ENCODE measurements around the gene TCF3.

The TCF3 gene

DNA sequence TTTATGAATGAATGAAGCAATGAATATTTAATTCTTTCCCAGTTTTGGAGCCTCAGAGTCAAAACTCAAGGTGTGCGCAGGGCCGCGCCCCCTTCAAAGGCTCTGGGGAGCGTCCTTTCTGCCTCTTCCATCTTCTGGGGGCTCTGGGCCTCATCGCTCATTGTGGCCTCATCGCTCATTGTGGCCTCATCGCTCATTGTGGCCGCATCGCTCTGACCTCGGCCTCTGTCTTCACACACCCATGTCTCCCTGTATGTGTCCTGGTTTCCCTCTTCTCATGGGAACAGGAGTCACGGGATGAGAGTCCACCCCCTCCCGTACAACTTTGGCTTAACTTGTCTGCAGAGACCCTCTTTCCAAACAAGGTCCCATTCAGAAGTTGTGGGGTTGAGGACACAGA, 81.1 kb downstream of the TCF3 start:
- Mint-ChIP-seq H3K27ac (no peak overlapping the region), H3K4me1 (ENCODE audit: low read depth) (no peaks in the 10 kb centered on the region), H3K4me3 (no peak overlapping the region), H3K27me3 (peaks cover 6% of the 10 kb centered on the region), H3K9me3 (no peaks in the 10 kb centered on the region), H3K36me3 (ENCODE audit: low read depth) (peaks cover 6% of the 10 kb centered on the region)
- no peak for DNase-seq

GRCh38 chr19:1570836-1571235, 81.6 kb downstream of the TCF3 start:
- Mint-ChIP-seq H3K9me3 (no peaks in the 10 kb centered on the region), H3K27ac (no peak overlapping the region), H3K36me3 (ENCODE audit: low read depth) (peaks cover 2% of the 10 kb centered on the region), H3K4me3 (no peak overlapping the region), H3K27me3 (peaks cover 6% of the 10 kb centered on the region), H3K4me1 (ENCODE audit: low read depth) (no peaks in the 10 kb centered on the region)
- no peak for DNase-seq

GRCh38 chr19:1569997-1570396, 82.4 kb downstream of the TCF3 start:
- no peak for DNase-seq
- H3K4me1 Mint-ChIP-seq (ENCODE audit: low read depth): no peaks in the 10 kb centered on the region
- H3K27me3 Mint-ChIP-seq: peaks cover 6% of the 10 kb centered on the region
- H3K4me3 Mint-ChIP-seq: no peak overlapping the region
- H3K27ac Mint-ChIP-seq: no peak overlapping the region
- no peaks in the 10 kb centered on the region for H3K9me3 Mint-ChIP-seq
- H3K36me3 Mint-ChIP-seq (ENCODE audit: low read depth): no peaks in the 10 kb centered on the region

- no peaks in the 10 kb centered on the region for H3K36me3 Mint-ChIP-seq (ENCODE audit: low read depth)
- H3K27ac Mint-ChIP-seq: no peak within 1 kb of the TSS
- peak within 1 kb of the TSS; percentile 56 for H3K4me3 Mint-ChIP-seq
- peaks cover 6% of the 10 kb centered on the region for H3K27me3 Mint-ChIP-seq
- H3K9me3 Mint-ChIP-seq: no peaks in the 10 kb centered on the region
- H3K4me1 Mint-ChIP-seq (ENCODE audit: low read depth): no peaks in the 10 kb centered on the region
- DNase-seq: peak; percentile 85
Observed at GRCh38 chr19:1568320-1569019, 83.9 kb downstream of the TCF3 start, which contains the start of gene MEX3D. TSS of gene MEX3D (minus strand) at chr19:1568325. CDS start at chr19:1568058, 267 bp downstream.

DNA sequence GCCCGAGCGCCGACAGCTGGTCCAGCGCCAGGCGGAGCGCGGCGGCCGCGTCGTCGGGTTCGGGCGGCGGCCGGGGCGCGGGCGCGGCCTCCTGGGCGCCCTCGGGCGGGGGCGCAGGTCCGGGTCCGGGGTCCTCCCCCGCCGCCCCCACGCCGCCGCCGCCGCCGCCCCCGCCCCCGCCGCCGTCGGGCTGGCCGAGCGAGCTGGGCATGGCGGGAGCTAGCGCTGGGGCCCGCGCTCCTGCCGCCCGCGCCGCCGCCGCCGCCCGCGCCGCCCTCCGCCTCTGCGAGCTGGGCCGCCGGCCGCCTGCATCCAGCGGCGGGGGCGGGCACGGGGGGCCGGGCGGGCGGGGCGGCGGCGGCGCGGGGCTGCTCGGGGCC, 84.6 kb downstream of the TCF3 start:
- no peaks in the 10 kb centered on the region for H3K36me3 Mint-ChIP-seq (ENCODE audit: low read depth)
- peaks cover 6% of the 10 kb centered on the region for H3K27me3 Mint-ChIP-seq
- DNase-seq: no peak
- H3K4me1 Mint-ChIP-seq (ENCODE audit: low read depth): no peaks in the 10 kb centered on the region
- H3K27ac Mint-ChIP-seq: no peak overlapping the region
- no peak overlapping the region for H3K4me3 Mint-ChIP-seq
- no peaks in the 10 kb centered on the region for H3K9me3 Mint-ChIP-seq

GRCh38 chr19:1567116-1567847, 85.1 kb downstream of the TCF3 start:
- peaks cover 6% of the 10 kb centered on the region for H3K27me3 Mint-ChIP-seq
- no peaks in the 10 kb centered on the region for H3K4me1 Mint-ChIP-seq (ENCODE audit: low read depth)
- DNase-seq: no peak
- H3K4me3 Mint-ChIP-seq: peak overlapping the region; percentile 56
- H3K36me3 Mint-ChIP-seq (ENCODE audit: low read depth): no peaks in the 10 kb centered on the region
- no peaks in the 10 kb centered on the region for H3K9me3 Mint-ChIP-seq
- no peak overlapping the region for H3K27ac Mint-ChIP-seq

- no peaks in the 10 kb centered on the region for H3K9me3 Mint-ChIP-seq
- no peak overlapping the region for H3K27ac Mint-ChIP-seq
- H3K27me3 Mint-ChIP-seq: peaks cover 6% of the 10 kb centered on the region
- no peaks in the 10 kb centered on the region for H3K4me1 Mint-ChIP-seq (ENCODE audit: low read depth)
- peak overlapping the region; percentile 12 for H3K4me3 Mint-ChIP-seq
- DNase-seq: no peak
- H3K36me3 Mint-ChIP-seq (ENCODE audit: low read depth): no peaks in the 10 kb centered on the region
Observed at GRCh38 chr19:1566392-1567115, 85.9 kb downstream of the TCF3 start.

DNA sequence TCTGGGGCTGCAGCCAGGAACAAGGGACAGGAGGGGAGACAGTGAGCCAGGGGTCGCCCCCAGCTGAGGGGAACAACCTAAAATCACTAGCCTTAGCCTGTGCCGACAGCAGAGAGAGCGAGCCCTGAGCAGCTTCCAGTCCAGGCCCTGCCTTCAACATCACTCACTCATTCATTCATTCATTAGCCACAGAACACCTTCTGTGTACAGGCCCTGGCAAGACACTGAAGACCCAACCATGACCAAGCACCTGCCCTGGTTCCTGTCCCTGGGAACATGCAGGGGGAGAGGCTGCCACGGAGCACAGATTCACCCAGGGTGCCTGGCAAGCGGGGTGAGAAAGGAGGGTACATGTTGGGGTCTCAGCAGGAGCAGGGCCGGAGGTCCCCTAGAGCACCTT, 89.2 kb downstream of the TCF3 start:
- no peaks in the 10 kb centered on the region for H3K9me3 Mint-ChIP-seq
- no peaks in the 10 kb centered on the region for H3K36me3 Mint-ChIP-seq (ENCODE audit: low read depth)
- H3K27ac Mint-ChIP-seq: no peak overlapping the region
- DNase-seq: no peak
- no peaks in the 10 kb centered on the region for H3K27me3 Mint-ChIP-seq
- H3K4me3 Mint-ChIP-seq: no peak overlapping the region
- H3K4me1 Mint-ChIP-seq (ENCODE audit: low read depth): peaks cover 4% of the 10 kb centered on the region

- Mint-ChIP-seq H3K4me3 (no peak overlapping the region), H3K4me1 (ENCODE audit: low read depth) (peaks cover 4% of the 10 kb centered on the region), H3K27me3 (no peaks in the 10 kb centered on the region), H3K27ac (no peak overlapping the region), H3K9me3 (no peaks in the 10 kb centered on the region), H3K36me3 (ENCODE audit: low read depth) (peaks cover 2% of the 10 kb centered on the region)
- no peak for DNase-seq
Observed at GRCh38 chr19:1561236-1561842, 91.1 kb downstream of the TCF3 start.

DNA sequence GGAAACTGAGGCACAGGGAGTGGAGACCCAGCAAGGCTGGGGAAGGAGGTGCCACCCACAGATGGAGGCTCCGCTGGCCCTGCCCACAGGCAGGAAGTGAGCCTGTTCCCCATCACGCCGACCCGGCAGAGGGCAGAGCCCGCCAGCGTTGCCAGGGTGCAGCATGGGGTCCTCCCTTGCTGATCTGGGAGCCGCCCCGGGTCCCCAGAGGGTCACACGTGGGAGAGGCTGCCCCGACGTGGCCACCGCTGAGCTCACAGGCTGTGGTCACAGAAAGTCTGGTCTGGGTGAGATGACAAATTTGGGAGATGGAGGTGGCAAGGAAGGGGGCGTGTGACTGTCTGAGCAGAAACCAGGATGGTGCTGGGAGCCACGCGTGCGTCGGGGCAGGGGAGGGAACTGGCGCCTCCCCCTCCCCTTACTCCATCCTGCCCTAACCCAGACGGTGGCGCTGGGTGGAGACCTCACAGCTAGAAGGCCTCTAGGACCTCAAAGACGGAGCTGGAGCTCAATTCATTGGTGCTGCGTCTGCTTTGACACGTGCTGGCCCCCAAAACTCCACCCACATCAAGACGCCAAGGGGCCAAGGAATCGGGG, 92.0 kb downstream of the TCF3 start:
- Mint-ChIP-seq H3K9me3 (no peaks in the 10 kb centered on the region), H3K27ac (no peak overlapping the region), H3K36me3 (ENCODE audit: low read depth) (peaks cover 2% of the 10 kb centered on the region), H3K27me3 (no peaks in the 10 kb centered on the region), H3K4me1 (ENCODE audit: low read depth) (peaks cover 4% of the 10 kb centered on the region), H3K4me3 (no peak overlapping the region)
- no peak for DNase-seq

Measured in activated T-cell treated with anti-CD3 and anti-CD28 coated beads, Interleukin-2, amount 50 U/mL, for 24 hours (primary cell).